Measurements from ENCODE around the gene DAD1.
A peak's percentile ranks its signal among the peaks of the same experiment; 100 is the strongest.
"Not testable (repeated sequence)": the region's sequence is repeated elsewhere in the genome, so short reads cannot be mapped to it uniquely, and the experiment has no call there.

DAD1 gene

GRCh38 chr14:22598099-22598895, 9.3 kb upstream of the DAD1 start, which contains the start of gene ABHD4:
Gene ABHD4 (plus strand): TSS chr14:22598300. CDS start chr14:22598307, 7 bp downstream.
- DNase-seq = peak in 13 of 14 donors; percentile 57 to 88 (median 73)

- peak in 1 of 14 donors; percentile 64 for DNase-seq
Observed at GRCh38 chr14:22597771-22598098, 8.7 kb upstream of the DAD1 start.

- DNase-seq = no peak
Observed at GRCh38 chr14:22597265-22597664, 8.2 kb upstream of the DAD1 start.

GRCh38 chr14:22596354-22596879, 7.4 kb upstream of the DAD1 start:
- DNase-seq = no peak

GRCh38 chr14:22594156-22594716, 5.2 kb upstream of the DAD1 start:
- DNase-seq = no peak

GRCh38 chr14:22593601-22594000, 4.6 kb upstream of the DAD1 start:
- no peak for DNase-seq

- DNase-seq = no peak
Observed at GRCh38 chr14:22593189-22593588, 4.2 kb upstream of the DAD1 start.

GRCh38 chr14:22588526-22589095, 413 bp downstream of the DAD1 start:
- no peak for DNase-seq

- DNase-seq = not testable (repeated sequence)
Observed at GRCh38 chr14:22587677-22588422, 1.2 kb downstream of the DAD1 start.

- DNase-seq = no peak
Observed at GRCh38 chr14:22587247-22587646, 1.8 kb downstream of the DAD1 start.

GRCh38 chr14:22583994-22584393, 5.0 kb downstream of the DAD1 start:
- no peak for DNase-seq

- no peak for DNase-seq
Observed at GRCh38 chr14:22580625-22581024, 8.4 kb downstream of the DAD1 start.

GRCh38 chr14:22579881-22580280, 9.1 kb downstream of the DAD1 start:
- DNase-seq = no peak

- DNase-seq = no peak
Observed at GRCh38 chr14:22579236-22579635, 9.8 kb downstream of the DAD1 start.

GRCh38 chr14:22577334-22577908, 11.6 kb downstream of the DAD1 start:
- no peak for DNase-seq

GRCh38 chr14:22573804-22574203, 15.2 kb downstream of the DAD1 start:
- DNase-seq = no peak

- no peak for DNase-seq
Observed at GRCh38 chr14:22572562-22573058, 16.4 kb downstream of the DAD1 start.

GRCh38 chr14:22570132-22570949, 18.7 kb downstream of the DAD1 start:
- peak in 12 of 14 donors; percentile 11 to 55 (median 37) for DNase-seq

- DNase-seq = no peak
Observed at GRCh38 chr14:22569737-22570131, 19.3 kb downstream of the DAD1 start.

GRCh38 chr14:22569106-22569736, 19.8 kb downstream of the DAD1 start:
- DNase-seq = no peak

GRCh38 chr14:22567437-22567836, 21.6 kb downstream of the DAD1 start:
- no peak for DNase-seq
